ENCODE data around the gene CHST9. TPM values are rescaled to one million over a fixed set of nuclear protein-coding genes. Genes with fewer than 3 reads are reported as not detected.

CHST9 gene
- total and polyA plus RNA-seq, 2 of the 13 experiments (the other 11 are each of a cell fraction or from before 2014, with no cell fraction given): 3.2 to 9.6 TPM

DNA sequence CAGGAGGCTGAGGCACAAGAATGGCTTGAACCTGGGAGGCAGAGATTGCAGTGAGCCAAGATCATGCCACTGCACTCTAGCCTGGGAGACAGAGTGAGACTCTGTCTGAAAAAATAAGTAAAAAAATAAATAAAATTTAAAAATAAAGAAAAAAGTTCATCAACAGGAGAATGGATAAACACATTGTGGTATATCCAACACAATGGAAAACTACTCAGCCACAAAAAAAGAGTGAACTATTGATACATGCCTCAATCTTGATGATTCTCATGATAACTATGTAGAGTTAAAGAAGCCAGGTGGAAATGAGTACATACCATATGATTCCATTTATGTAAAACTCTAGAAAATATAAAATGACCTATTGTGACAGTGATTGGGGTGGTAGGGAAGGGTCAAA is 195.3 kb downstream of the CHST9 start (continued):
- TF ChIP-seq, protein P1, sequence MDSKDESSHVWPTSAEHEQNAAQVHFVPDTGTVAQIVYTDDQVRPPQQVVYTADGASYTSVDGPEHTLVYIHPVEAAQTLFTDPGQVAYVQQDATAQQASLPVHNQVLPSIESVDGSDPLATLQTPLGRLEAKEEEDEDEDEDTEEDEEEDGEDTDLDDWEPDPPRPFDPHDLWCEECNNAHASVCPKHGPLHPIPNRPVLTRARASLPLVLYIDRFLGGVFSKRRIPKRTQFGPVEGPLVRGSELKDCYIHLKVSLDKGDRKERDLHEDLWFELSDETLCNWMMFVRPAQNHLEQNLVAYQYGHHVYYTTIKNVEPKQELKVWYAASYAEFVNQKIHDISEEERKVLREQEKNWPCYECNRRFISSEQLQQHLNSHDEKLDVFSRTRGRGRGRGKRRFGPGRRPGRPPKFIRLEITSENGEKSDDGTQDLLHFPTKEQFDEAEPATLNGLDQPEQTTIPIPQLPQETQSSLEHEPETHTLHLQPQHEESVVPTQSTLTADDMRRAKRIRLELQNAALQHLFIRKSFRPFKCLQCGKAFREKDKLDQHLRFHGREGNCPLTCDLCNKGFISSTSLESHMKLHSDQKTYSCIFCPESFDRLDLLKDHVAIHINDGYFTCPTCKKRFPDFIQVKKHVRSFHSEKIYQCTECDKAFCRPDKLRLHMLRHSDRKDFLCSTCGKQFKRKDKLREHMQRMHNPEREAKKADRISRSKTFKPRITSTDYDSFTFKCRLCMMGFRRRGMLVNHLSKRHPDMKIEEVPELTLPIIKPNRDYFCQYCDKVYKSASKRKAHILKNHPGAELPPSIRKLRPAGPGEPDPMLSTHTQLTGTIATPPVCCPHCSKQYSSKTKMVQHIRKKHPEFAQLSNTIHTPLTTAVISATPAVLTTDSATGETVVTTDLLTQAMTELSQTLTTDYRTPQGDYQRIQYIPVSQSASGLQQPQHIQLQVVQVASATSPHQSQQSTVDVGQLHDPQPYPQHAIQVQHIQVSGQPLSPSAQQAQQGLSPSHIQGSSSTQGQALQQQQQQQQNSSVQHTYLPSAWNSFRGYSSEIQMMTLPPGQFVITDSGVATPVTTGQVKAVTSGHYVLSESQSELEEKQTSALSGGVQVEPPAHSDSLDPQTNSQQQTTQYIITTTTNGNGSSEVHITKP (CRISPR knock-in tag; IDR thresholded peaks at IDR 0.05; ENCODE audit: low read depth): no peak
- TF ChIP-seq PHF5A (CRISPR knock-in tag; IDR thresholded peaks at IDR 0.05; ENCODE audit: low read depth, unreplicated experiment): no peak
- no peak for TF ChIP-seq HNRNPH1 (optimal IDR thresholded peaks at IDR 0.05; ENCODE audit: low read depth, low read length)
- TF ChIP-seq ZBTB21 (CRISPR knock-in tag; IDR thresholded peaks at IDR 0.05): no peak
- TF ChIP-seq, protein P2, sequence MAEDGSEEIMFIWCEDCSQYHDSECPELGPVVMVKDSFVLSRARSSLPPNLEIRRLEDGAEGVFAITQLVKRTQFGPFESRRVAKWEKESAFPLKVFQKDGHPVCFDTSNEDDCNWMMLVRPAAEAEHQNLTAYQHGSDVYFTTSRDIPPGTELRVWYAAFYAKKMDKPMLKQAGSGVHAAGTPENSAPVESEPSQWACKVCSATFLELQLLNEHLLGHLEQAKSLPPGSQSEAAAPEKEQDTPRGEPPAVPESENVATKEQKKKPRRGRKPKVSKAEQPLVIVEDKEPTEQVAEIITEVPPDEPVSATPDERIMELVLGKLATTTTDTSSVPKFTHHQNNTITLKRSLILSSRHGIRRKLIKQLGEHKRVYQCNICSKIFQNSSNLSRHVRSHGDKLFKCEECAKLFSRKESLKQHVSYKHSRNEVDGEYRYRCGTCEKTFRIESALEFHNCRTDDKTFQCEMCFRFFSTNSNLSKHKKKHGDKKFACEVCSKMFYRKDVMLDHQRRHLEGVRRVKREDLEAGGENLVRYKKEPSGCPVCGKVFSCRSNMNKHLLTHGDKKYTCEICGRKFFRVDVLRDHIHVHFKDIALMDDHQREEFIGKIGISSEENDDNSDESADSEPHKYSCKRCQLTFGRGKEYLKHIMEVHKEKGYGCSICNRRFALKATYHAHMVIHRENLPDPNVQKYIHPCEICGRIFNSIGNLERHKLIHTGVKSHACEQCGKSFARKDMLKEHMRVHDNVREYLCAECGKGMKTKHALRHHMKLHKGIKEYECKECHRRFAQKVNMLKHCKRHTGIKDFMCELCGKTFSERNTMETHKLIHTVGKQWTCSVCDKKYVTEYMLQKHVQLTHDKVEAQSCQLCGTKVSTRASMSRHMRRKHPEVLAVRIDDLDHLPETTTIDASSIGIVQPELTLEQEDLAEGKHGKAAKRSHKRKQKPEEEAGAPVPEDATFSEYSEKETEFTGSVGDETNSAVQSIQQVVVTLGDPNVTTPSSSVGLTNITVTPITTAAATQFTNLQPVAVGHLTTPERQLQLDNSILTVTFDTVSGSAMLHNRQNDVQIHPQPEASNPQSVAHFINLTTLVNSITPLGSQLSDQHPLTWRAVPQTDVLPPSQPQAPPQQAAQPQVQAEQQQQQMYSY (CRISPR knock-in tag; IDR thresholded peaks at IDR 0.05): no peak
- no peak for TF ChIP-seq SIX4 (CRISPR knock-in tag; IDR thresholded peaks at IDR 0.05)
- no peak for TF ChIP-seq PITX1 (CRISPR knock-in tag; IDR thresholded peaks at IDR 0.05)
- TF ChIP-seq, protein P3, sequence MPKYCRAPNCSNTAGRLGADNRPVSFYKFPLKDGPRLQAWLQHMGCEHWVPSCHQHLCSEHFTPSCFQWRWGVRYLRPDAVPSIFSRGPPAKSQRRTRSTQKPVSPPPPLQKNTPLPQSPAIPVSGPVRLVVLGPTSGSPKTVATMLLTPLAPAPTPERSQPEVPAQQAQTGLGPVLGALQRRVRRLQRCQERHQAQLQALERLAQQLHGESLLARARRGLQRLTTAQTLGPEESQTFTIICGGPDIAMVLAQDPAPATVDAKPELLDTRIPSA (CRISPR knock-in tag; IDR thresholded peaks at IDR 0.05; ENCODE audit: borderline replicate concordance): no peak
- no peak for TF ChIP-seq HMG20A (CRISPR knock-in tag; IDR thresholded peaks at IDR 0.05; ENCODE audit: borderline replicate concordance)
- TF ChIP-seq, protein P4, sequence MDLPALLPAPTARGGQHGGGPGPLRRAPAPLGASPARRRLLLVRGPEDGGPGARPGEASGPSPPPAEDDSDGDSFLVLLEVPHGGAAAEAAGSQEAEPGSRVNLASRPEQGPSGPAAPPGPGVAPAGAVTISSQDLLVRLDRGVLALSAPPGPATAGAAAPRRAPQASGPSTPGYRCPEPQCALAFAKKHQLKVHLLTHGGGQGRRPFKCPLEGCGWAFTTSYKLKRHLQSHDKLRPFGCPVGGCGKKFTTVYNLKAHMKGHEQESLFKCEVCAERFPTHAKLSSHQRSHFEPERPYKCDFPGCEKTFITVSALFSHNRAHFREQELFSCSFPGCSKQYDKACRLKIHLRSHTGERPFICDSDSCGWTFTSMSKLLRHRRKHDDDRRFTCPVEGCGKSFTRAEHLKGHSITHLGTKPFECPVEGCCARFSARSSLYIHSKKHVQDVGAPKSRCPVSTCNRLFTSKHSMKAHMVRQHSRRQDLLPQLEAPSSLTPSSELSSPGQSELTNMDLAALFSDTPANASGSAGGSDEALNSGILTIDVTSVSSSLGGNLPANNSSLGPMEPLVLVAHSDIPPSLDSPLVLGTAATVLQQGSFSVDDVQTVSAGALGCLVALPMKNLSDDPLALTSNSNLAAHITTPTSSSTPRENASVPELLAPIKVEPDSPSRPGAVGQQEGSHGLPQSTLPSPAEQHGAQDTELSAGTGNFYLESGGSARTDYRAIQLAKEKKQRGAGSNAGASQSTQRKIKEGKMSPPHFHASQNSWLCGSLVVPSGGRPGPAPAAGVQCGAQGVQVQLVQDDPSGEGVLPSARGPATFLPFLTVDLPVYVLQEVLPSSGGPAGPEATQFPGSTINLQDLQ (CRISPR knock-in tag; IDR thresholded peaks at IDR 0.05): no peak
- no peak for TF ChIP-seq PHF21A (CRISPR knock-in tag; IDR thresholded peaks at IDR 0.05)
- no peak for TF ChIP-seq TGIF2 (CRISPR knock-in tag; IDR thresholded peaks at IDR 0.05)
